Vagina (tissue), 2 donors: ENCODE data around the gene LEO1.
A peak's percentile ranks its signal among the peaks of the same experiment; 100 is the strongest.

Experiments
- POLR2A ChIP-seq, 2 donors: fragments of 450-650 bp; IDR thresholded peaks; one replicate each; pipeline ENCODE4 v1.6.1; 2017; ENCODE audit warnings: antibody characterized with exemption in 2 of 2, mild to moderate bottlenecking in 2 of 2, moderate library complexity in 2 of 2
- POLR2AphosphoS5 ChIP-seq, 2 donors: sonication (generic); formaldehyde crosslinking; IDR thresholded peaks; one replicate each; pipeline ENCODE4 v1.9.0; 2017; ENCODE audit warnings: antibody characterized with exemption in 2 of 2, mild to moderate bottlenecking in 2 of 2, low read depth in 1 of 2; ENCODE audit not compliant: insufficient read depth in 1 of 2
- TF ChIP-seq, protein P1 (sequence below), 3 experiments: fragments of 450-650 bp in 2 of 3; fragments of 200-600 bp in 1 of 3; sonication (generic) in 1 of 3; IDR thresholded peaks; one replicate each; pipeline ENCODE4 v1.5.1; 2017 to 2019; ENCODE audit warnings: antibody characterized with exemption in 3 of 3, mild to moderate bottlenecking in 2 of 3, moderate library complexity in 2 of 3

DNA sequence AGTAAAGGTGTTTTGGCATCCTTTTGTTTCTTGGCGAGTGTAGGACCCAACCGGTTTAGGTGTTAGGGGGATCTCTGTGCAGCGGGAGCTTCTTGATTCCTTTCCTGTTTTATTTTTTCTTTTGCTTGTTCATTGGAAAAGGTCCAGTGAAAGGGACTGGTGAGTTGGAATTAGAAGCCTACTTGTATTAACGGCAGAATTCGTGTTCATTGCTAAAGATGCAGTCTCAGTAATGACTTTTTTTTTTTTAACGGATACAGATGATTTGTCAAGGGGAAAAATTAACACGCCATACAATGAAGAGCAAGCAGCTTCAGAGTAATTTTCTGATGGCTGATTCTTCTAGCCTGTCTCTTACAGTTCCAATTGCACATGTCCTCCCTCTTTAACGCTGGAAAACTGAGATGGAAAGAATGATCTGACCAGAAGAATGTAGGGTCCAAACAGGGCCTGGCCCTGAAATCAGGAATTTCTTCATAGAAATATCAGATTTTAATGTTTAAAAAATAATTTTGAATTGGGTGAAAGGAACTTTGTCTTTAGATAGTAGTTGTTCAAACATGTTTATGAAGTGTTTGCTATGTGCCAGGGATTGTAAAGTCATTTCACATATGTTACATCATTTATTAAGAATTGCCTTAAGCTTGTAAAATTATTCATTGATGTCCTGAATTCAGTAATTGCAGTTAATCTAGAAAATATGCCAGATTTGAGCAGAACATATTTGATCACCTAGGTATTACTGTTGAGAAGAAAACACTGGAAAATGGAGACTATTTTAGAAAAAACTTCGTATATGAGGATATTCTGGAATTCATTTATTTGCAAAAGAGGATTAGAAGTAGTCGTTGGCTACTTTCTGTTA is 48.9 kb upstream of the LEO1 start:
- TF ChIP-seq, protein P1, sequence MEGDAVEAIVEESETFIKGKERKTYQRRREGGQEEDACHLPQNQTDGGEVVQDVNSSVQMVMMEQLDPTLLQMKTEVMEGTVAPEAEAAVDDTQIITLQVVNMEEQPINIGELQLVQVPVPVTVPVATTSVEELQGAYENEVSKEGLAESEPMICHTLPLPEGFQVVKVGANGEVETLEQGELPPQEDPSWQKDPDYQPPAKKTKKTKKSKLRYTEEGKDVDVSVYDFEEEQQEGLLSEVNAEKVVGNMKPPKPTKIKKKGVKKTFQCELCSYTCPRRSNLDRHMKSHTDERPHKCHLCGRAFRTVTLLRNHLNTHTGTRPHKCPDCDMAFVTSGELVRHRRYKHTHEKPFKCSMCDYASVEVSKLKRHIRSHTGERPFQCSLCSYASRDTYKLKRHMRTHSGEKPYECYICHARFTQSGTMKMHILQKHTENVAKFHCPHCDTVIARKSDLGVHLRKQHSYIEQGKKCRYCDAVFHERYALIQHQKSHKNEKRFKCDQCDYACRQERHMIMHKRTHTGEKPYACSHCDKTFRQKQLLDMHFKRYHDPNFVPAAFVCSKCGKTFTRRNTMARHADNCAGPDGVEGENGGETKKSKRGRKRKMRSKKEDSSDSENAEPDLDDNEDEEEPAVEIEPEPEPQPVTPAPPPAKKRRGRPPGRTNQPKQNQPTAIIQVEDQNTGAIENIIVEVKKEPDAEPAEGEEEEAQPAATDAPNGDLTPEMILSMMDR (IDR thresholded peaks at IDR 0.05), result no peak
- TF ChIP-seq POLR2AphosphoS5 (IDR thresholded peaks at IDR 0.05; ENCODE audit: insufficient read depth in 1 of 2, low read depth in 1 of 2) (peak in 1 of 2 donors; percentile 5), POLR2A (IDR thresholded peaks at IDR 0.05) (no peak)
